HepG2 (cell line): ENCODE results near the gene GLS2. TPM values are rescaled to one million over a fixed set of nuclear protein-coding genes. Genes with fewer than 3 reads are reported as not detected.

Experiments used
- ARID4A ChIP-seq: sonication (generic); formaldehyde crosslinking; IDR thresholded peaks from 2 replicates; pipeline ENCODE4 v1.5.0; 2020; ENCODE audit warnings: mild to moderate bottlenecking, missing genetic modification reagents, borderline replicate concordance
- CBFB ChIP-seq: sonication (generic); formaldehyde crosslinking; IDR thresholded peaks from 2 replicates; pipeline ENCODE4 v1.4.0; 2020; ENCODE audit warnings: missing genetic modification reagents
- CENPX ChIP-seq: sonication (generic); formaldehyde crosslinking; IDR thresholded peaks from 2 replicates; pipeline ENCODE4 v1.9.0; 2021; ENCODE audit warnings: mild to moderate bottlenecking, missing genetic modification reagents, moderate library complexity
- DR1 ChIP-seq: sonication (generic); formaldehyde crosslinking; IDR thresholded peaks from 2 replicates; pipeline ENCODE4 v1.8.0; 2021; ENCODE audit warnings: mild to moderate bottlenecking, missing genetic modification reagents, inconsistent platforms
- GABPB1 ChIP-seq: IDR thresholded peaks from 2 replicates; pipeline ENCODE4 v1.6.1; 2016; ENCODE audit warnings: mild to moderate bottlenecking, missing genetic modification reagents, moderate library complexity, missing compliant biosample characterization
- GMEB2 ChIP-seq: IDR thresholded peaks from 2 replicates; pipeline ENCODE4 v1.6.1; 2016; ENCODE audit warnings: missing biosample characterization, missing genetic modification reagents, low read depth
- MAFF ChIP-seq: IDR thresholded peaks from 2 replicates; pipeline ENCODE4 v1.6.1; 2011; ENCODE audit warnings: low read depth, low read length, improper control_type of control experiment
- MLX ChIP-seq: IDR thresholded peaks from 2 replicates; pipeline ENCODE4 v1.6.1; 2016
- PCBP2 ChIP-seq: fragments of 200-400 bp; formaldehyde crosslinking; optimal IDR thresholded peaks from 2 replicates; pipeline ENCODE3; 2018; ENCODE audit warnings: low read length, low read depth; ENCODE audit not compliant: poor library complexity, severe bottlenecking
- RFXAP ChIP-seq: sonication (generic); formaldehyde crosslinking; IDR thresholded peaks from 2 replicates; pipeline ENCODE4 v1.4.0; 2020; ENCODE audit warnings: missing genetic modification reagents, borderline replicate concordance
- SAP130 ChIP-seq: IDR thresholded peaks from 2 replicates; pipeline ENCODE4 v1.6.1; 2016; ENCODE audit warnings: low read depth
- SMARCC2 ChIP-seq: fragments of 450-650 bp; IDR thresholded peaks from 2 replicates; pipeline ENCODE4 v1.6.1; 2017; ENCODE audit warnings: antibody characterized with exemption, mild to moderate bottlenecking
- SNAPC2 ChIP-seq: sonication (generic); formaldehyde crosslinking; IDR thresholded peaks from 2 replicates; pipeline ENCODE4 v1.8.1; 2022; ENCODE audit warnings: mild to moderate bottlenecking, missing genetic modification reagents
- SOX5 ChIP-seq: IDR thresholded peaks from 2 replicates; pipeline ENCODE4 v1.6.1; 2016; ENCODE audit warnings: borderline replicate concordance
- SPEN ChIP-seq: sonication (generic); formaldehyde crosslinking; IDR thresholded peaks from 2 replicates; pipeline ENCODE4 v1.5.1; 2020; ENCODE audit warnings: low read depth, mild to moderate bottlenecking, missing genetic modification reagents
- ZBTB2 ChIP-seq: sonication (generic); formaldehyde crosslinking; IDR thresholded peaks from 2 replicates; pipeline ENCODE4 v1.8.0; 2022; ENCODE audit warnings: low read depth, missing genetic modification reagents
- ZNF333 ChIP-seq: sonication (generic); formaldehyde crosslinking; IDR thresholded peaks from 2 replicates; pipeline ENCODE4 v1.4.0; 2020; ENCODE audit warnings: mild to moderate bottlenecking, missing genetic modification reagents, borderline replicate concordance
- ZNF335 ChIP-seq: sonication (generic); formaldehyde crosslinking; IDR thresholded peaks from 2 replicates; pipeline ENCODE4 v1.4.0; 2020; ENCODE audit warnings: missing genetic modification reagents
- ZNF430 ChIP-seq: sonication (generic); formaldehyde crosslinking; IDR thresholded peaks from 2 replicates; pipeline ENCODE4 v1.9.0; 2021; ENCODE audit warnings: mild to moderate bottlenecking, missing genetic modification reagents
- ZNF777 ChIP-seq: sonication (generic); formaldehyde crosslinking; IDR thresholded peaks from 2 replicates; pipeline ENCODE4 v1.4.0; 2020; ENCODE audit warnings: missing genetic modification reagents
- polyA plus RNA-seq, 8 experiments: library from polyadenylated mRNA; depleted of rRNA in 3 of 8; stranded (reverse) in 7 of 8; unstranded in 1 of 8; fragments of >200 nt; fragmentation: Illumina TruSeq in 4 of 8; extraction: Trizol in 4 of 8; gene quantifications; 2 replicates each; pipeline versions ENCODE4 v1.2.1 to v1.2.3, GENCODE V29; 2011 to 2016; ENCODE audit warnings: low read depth in 4 of 8, missing spikeins in 1 of 8, mixed read lengths in 1 of 8; ENCODE audit not compliant: insufficient read depth in 1 of 8
- total RNA-seq, 5 experiments: library from RNA; depleted of rRNA; stranded (reverse); fragments of >200 nt; fragmentation: Illumina TruSeq; extraction: Trizol; gene quantifications; 2 replicates each; pipeline ENCODE4 v1.2.3, GENCODE V29; 2016; ENCODE audit warnings: low read depth in 1 of 5

The GLS2 gene
- total and polyA plus RNA-seq, 2 of the 13 experiments (the other 11 are each of a cell fraction or from before 2014, with no cell fraction given), result 8.6 to 12.2 TPM

GRCh38 chr12:56488041-56488955, at the start of gene GLS2 (continued):
- TF ChIP-seq ZNF333 (CRISPR knock-in tag) (peak; percentile 78; the same call in 1 of the 2 replicates), MAFF (no peak), SAP130 (no peak; the same call in 1 of the 2 replicates), MLX (CRISPR knock-in tag) (peak; percentile 33; the same call in 1 of the 2 replicates), SMARCC2 (no peak), DR1 (CRISPR knock-in tag) (peak; percentile 61; the same call in 1 of the 2 replicates), SOX5 (CRISPR knock-in tag) (no peak), CENPX (CRISPR knock-in tag) (no peak), ZNF335 (CRISPR knock-in tag) (0 out of 2 replicates have a peak, but pooled peaks have one; percentile 58), GABPB1 (peak; percentile 81), ZBTB2 (CRISPR knock-in tag) (peak; percentile 45; the same call in 1 of the 2 replicates), RFXAP (CRISPR knock-in tag) (peak; percentile 86), GMEB2 (CRISPR knock-in tag) (no peak), PCBP2 (no peak), CBFB (CRISPR knock-in tag) (no peak), ARID4A (peak; percentile 34; the same call in 1 of the 2 replicates), ZNF430 (peak; percentile 89; the same call in 1 of the 2 replicates), ZNF777 (CRISPR knock-in tag) (peak; percentile 71; the same call in 1 of the 2 replicates), SNAPC2 (CRISPR knock-in tag) (no peak), SPEN (CRISPR knock-in tag) (peak; percentile 26; the same call in 1 of the 2 replicates)
